HUES6 (cell line): ENCODE measurements around the gene NIM1K.
"Not testable (repeated sequence)": the region's sequence is repeated elsewhere in the genome, so short reads cannot be mapped to it uniquely, and the experiment has no call there.

Source experiments
- H3K27ac ChIP-seq: 2 replicates; pipeline ENCODE4 v1.7.0; 2013; ENCODE audit warnings: low read depth, mild to moderate bottlenecking, low read length, inconsistent platforms
- H3K27me3 ChIP-seq: 2 replicates; pipeline ENCODE4 v1.6.1; 2013; ENCODE audit warnings: low read length; ENCODE audit not compliant: control insufficient read depth, insufficient read depth
- H3K36me3 ChIP-seq: 2 replicates; pipeline ENCODE4 v1.6.1; 2013; ENCODE audit warnings: low read length; ENCODE audit not compliant: control insufficient read depth, insufficient read depth
- H3K4me1 ChIP-seq: 2 replicates; pipeline ENCODE4 v1.6.1; 2013; ENCODE audit warnings: low read length; ENCODE audit not compliant: control insufficient read depth, insufficient read depth
- H3K4me3 ChIP-seq: 2 replicates; pipeline ENCODE4 v1.5.1; 2013; ENCODE audit warnings: low read depth, low read length
- H3K9ac ChIP-seq: one replicate; pipeline ENCODE4 v1.6.1; 2013; ENCODE audit warnings: mild to moderate bottlenecking, low read length
- H3K9me3 ChIP-seq: 2 replicates; pipeline ENCODE4 v1.6.1; 2013; ENCODE audit warnings: low read depth, low read length; ENCODE audit not compliant: control insufficient read depth, insufficient read depth

NIM1K gene

GRCh38 chr5:43302481-43302880 lies 110.5 kb downstream of the NIM1K start:
- peaks cover 83% of the 10 kb centered on the region for H3K36me3 ChIP-seq
- no peak overlapping the region for H3K4me3 ChIP-seq
- H3K4me1 ChIP-seq, result peaks cover 14% of the 10 kb centered on the region; the same call in 1 of the 2 replicates
- no peak overlapping the region for H3K9ac ChIP-seq
- no peaks in the 10 kb centered on the region for H3K27me3 ChIP-seq
- H3K27ac ChIP-seq, result no peak overlapping the region
- no peaks in the 10 kb centered on the region for H3K9me3 ChIP-seq

- Histone ChIP-seq H3K9ac (no peak overlapping the region), H3K27ac (no peak overlapping the region)
Measured at GRCh38 chr5:43303242-43303641, 111.2 kb downstream of the NIM1K start.

GRCh38 chr5:43304525-43304924 lies 112.5 kb downstream of the NIM1K start:
- Histone ChIP-seq H3K27ac (no peak overlapping the region), H3K9me3 (no peaks in the 10 kb centered on the region), H3K9ac (no peak overlapping the region), H3K4me3 (no peak overlapping the region), H3K27me3 (no peaks in the 10 kb centered on the region), H3K36me3 (peaks cover 83% of the 10 kb centered on the region), H3K4me1 (peaks cover 14% of the 10 kb centered on the region; the same call in 1 of the 2 replicates)

More at GRCh38 chr5:43303242-43303641, 111.2 kb downstream of the NIM1K start:
- peaks cover 14% of the 10 kb centered on the region; the same call in 1 of the 2 replicates for H3K4me1 ChIP-seq
- H3K27me3 ChIP-seq, result no peaks in the 10 kb centered on the region
- H3K9me3 ChIP-seq, result no peaks in the 10 kb centered on the region
- peaks cover 83% of the 10 kb centered on the region for H3K36me3 ChIP-seq
- H3K4me3 ChIP-seq, result no peak overlapping the region

GRCh38 chr5:43305948-43306565 lies 114.0 kb downstream of the NIM1K start:
- H3K4me3 ChIP-seq, result no peak overlapping the region; the same call in 1 of the 2 replicates
- no peaks in the 10 kb centered on the region for H3K9me3 ChIP-seq
- peaks cover 24% of the 10 kb centered on the region; the same call in 1 of the 2 replicates for H3K4me1 ChIP-seq
- H3K27ac ChIP-seq, result no peak overlapping the region
- H3K9ac ChIP-seq, result no peak overlapping the region
- no peaks in the 10 kb centered on the region for H3K27me3 ChIP-seq
- H3K36me3 ChIP-seq, result peaks cover 85% of the 10 kb centered on the region

GRCh38 chr5:43306954-43307353 lies 114.9 kb downstream of the NIM1K start:
- H3K27me3 ChIP-seq, H3K9me3 ChIP-seq, H3K4me3 ChIP-seq, H3K27ac ChIP-seq, H3K9ac ChIP-seq: not testable (repeated sequence)
- Histone ChIP-seq H3K36me3 (peaks cover 84% of the 10 kb centered on the region), H3K4me1 (peaks cover 24% of the 10 kb centered on the region; the same call in 1 of the 2 replicates)

- H3K27ac ChIP-seq, result no peak overlapping the region
- H3K27me3 ChIP-seq, result no peaks in the 10 kb centered on the region
- H3K36me3 ChIP-seq, result peaks cover 67% of the 10 kb centered on the region; the same call in 1 of the 2 replicates
- no peaks in the 10 kb centered on the region for H3K9me3 ChIP-seq
- no peak overlapping the region for H3K9ac ChIP-seq
- H3K4me3 ChIP-seq, result peak overlapping the region; percentile 97; the same call in 1 of the 2 replicates
- peaks cover 17% of the 10 kb centered on the region; the same call in 1 of the 2 replicates for H3K4me1 ChIP-seq
Measured at GRCh38 chr5:43309122-43309521, 117.1 kb downstream of the NIM1K start.

- Histone ChIP-seq H3K27me3 (no peaks in the 10 kb centered on the region), H3K36me3 (peaks cover 62% of the 10 kb centered on the region; the same call in 1 of the 2 replicates), H3K27ac (no peak overlapping the region), H3K9me3 (no peaks in the 10 kb centered on the region), H3K4me3 (peak overlapping the region; percentile 97; the same call in 1 of the 2 replicates), H3K9ac (no peak overlapping the region), H3K4me1 (peaks cover 21% of the 10 kb centered on the region; the same call in 1 of the 2 replicates)
Measured at GRCh38 chr5:43309637-43310036, 117.6 kb downstream of the NIM1K start.

- H3K9ac ChIP-seq, result peak overlapping the region; percentile 88
- H3K27ac ChIP-seq, result no peak overlapping the region
- peaks cover 50% of the 10 kb centered on the region; the same call in 1 of the 2 replicates for H3K36me3 ChIP-seq
Measured at GRCh38 chr5:43312076-43312661, 120.1 kb downstream of the NIM1K start.

GRCh38 chr5:43312699-43313034 lies 120.6 kb downstream of the NIM1K start:
- H3K27ac ChIP-seq, result peak overlapping the region; percentile 77; the same call in 1 of the 2 replicates
- peaks cover 45% of the 10 kb centered on the region; the same call in 1 of the 2 replicates for H3K36me3 ChIP-seq
- peak overlapping the region; percentile 97 for H3K4me3 ChIP-seq
- H3K9ac ChIP-seq, result peak overlapping the region; percentile 88
- peaks cover 17% of the 10 kb centered on the region; the same call in 1 of the 2 replicates for H3K4me1 ChIP-seq
- H3K27me3 ChIP-seq, result no peaks in the 10 kb centered on the region
- H3K9me3 ChIP-seq, result no peaks in the 10 kb centered on the region; the same call in 1 of the 2 replicates

More at GRCh38 chr5:43312076-43312661, 120.1 kb downstream of the NIM1K start:
- Histone ChIP-seq H3K4me1 (peaks cover 17% of the 10 kb centered on the region; the same call in 1 of the 2 replicates), H3K27me3 (no peaks in the 10 kb centered on the region), H3K9me3 (no peaks in the 10 kb centered on the region; the same call in 1 of the 2 replicates), H3K4me3 (peak overlapping the region; percentile 97)

- H3K9me3 ChIP-seq, result no peaks in the 10 kb centered on the region; the same call in 1 of the 2 replicates
- H3K36me3 ChIP-seq, result peaks cover 40% of the 10 kb centered on the region; the same call in 1 of the 2 replicates
- H3K4me1 ChIP-seq, result peaks cover 17% of the 10 kb centered on the region; the same call in 1 of the 2 replicates
- peak within 1 kb of the TSS; percentile 82 for H3K27ac ChIP-seq
- no peaks in the 10 kb centered on the region for H3K27me3 ChIP-seq
- H3K4me3 ChIP-seq, result peak within 1 kb of the TSS; percentile 97
- peak within 1 kb of the TSS; percentile 88 for H3K9ac ChIP-seq
Measured at GRCh38 chr5:43313035-43313853, 121.2 kb downstream of the NIM1K start, which contains the start of gene HMGCS1. TSS of gene HMGCS1 (minus strand) at chr5:43313412. CDS start at chr5:43298965, 14,447 bp downstream.
